Spleen (tissue), 7 donors: Measurements from ENCODE around the gene CALN1.

ENCODE experiments used
- POLR2AphosphoS5 ChIP-seq, 3 donors: sonication (generic); formaldehyde crosslinking; IDR thresholded peaks; one replicate each; pipeline ENCODE4 v1.5.1; 2017; ENCODE audit warnings: antibody characterized with exemption in 3 of 3
- TF ChIP-seq, protein P1 (sequence below), 11 experiments: fragments of 200-600 bp in 7 of 11; fragments of 450-650 bp in 4 of 11; sonication (generic) in 4 of 11; IDR thresholded peaks in 8 of 11; conservative IDR thresholded peaks in 3 of 11; 1 replicate in 7 of 11; 2 replicates in 4 of 11; pipeline versions ENCODE4 v1.4.0 to v1.8.0; 2016 to 2021; ENCODE audit warnings: antibody characterized with exemption in 11 of 11, inconsistent platforms in 4 of 11, mild to moderate bottlenecking in 1 of 11
- donor health status: DM: no; HTN: no; CAD: no; lungs with moderate emphysema.
- donor health status: DM: no; HTN: no; CAD: no.
- donor health status: DM: no; HTN: no; CAD: no.

DNA sequence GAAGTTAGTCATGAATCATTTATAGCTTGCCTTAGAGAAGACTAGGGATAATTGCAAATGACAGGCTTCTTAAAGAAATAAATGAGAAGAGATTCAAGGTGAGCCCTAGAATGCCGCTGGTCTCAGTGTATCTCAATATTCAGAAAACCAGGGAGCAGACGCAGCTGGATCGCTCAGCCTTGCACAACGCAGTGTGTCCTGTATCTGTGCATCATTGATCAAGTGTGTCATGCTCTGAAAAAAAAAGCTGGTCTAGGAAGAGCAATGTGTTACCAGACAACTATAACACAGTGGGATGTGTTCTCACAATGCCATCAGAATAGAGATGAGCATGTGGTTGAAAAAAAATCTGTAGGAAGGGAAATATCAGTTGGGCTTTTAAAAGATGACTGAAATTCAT lies 230.1 kb downstream of the CALN1 start:
- TF ChIP-seq, protein P1, sequence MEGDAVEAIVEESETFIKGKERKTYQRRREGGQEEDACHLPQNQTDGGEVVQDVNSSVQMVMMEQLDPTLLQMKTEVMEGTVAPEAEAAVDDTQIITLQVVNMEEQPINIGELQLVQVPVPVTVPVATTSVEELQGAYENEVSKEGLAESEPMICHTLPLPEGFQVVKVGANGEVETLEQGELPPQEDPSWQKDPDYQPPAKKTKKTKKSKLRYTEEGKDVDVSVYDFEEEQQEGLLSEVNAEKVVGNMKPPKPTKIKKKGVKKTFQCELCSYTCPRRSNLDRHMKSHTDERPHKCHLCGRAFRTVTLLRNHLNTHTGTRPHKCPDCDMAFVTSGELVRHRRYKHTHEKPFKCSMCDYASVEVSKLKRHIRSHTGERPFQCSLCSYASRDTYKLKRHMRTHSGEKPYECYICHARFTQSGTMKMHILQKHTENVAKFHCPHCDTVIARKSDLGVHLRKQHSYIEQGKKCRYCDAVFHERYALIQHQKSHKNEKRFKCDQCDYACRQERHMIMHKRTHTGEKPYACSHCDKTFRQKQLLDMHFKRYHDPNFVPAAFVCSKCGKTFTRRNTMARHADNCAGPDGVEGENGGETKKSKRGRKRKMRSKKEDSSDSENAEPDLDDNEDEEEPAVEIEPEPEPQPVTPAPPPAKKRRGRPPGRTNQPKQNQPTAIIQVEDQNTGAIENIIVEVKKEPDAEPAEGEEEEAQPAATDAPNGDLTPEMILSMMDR (IDR thresholded peaks at IDR 0.05 in 8 of 11, conservative IDR thresholded peaks at IDR 0.05 in 3 of 11), result no peak
- no peak for TF ChIP-seq POLR2AphosphoS5 (IDR thresholded peaks at IDR 0.05)
